Fibroblast of pulmonary artery (primary cell): Measurements from ENCODE around the gene ENTPD5.
A peak's percentile ranks its signal among the peaks of the same experiment; 100 is the strongest.
"Not testable (repeated sequence)": the region's sequence is repeated elsewhere in the genome, so short reads cannot be mapped to it uniquely, and the experiment has no call there.

Experiments used
- DNase-seq: peaks from one replicate; pipeline ENCODE4 v3.0.0-alpha.2; 2010; ENCODE audit warnings: low read depth
- H3K4me3 ChIP-seq: replicated peaks from 2 replicates; pipeline ENCODE4 v1.5.1; 2011; ENCODE audit warnings: low read depth, mild to moderate bottlenecking, control low read depth, low read length, moderate library complexity
- CTCF ChIP-seq: IDR thresholded peaks from 2 replicates; pipeline ENCODE4 v1.5.1; 2011; ENCODE audit warnings: mild to moderate bottlenecking, control low read depth, low read length, inconsistent platforms; ENCODE audit errors: missing control alignments

ENTPD5 gene

GRCh38 chr14:73924337-73924736 lies 94.8 kb downstream of the ENTPD5 start:
- no peak for DNase-seq
- TF ChIP-seq CTCF: no peak
- H3K4me3 ChIP-seq: no peak overlapping the region

GRCh38 chr14:73919457-73919856 lies 99.6 kb downstream of the ENTPD5 start:
- DNase-seq, H3K4me3 ChIP-seq: not testable (repeated sequence)

DNA sequence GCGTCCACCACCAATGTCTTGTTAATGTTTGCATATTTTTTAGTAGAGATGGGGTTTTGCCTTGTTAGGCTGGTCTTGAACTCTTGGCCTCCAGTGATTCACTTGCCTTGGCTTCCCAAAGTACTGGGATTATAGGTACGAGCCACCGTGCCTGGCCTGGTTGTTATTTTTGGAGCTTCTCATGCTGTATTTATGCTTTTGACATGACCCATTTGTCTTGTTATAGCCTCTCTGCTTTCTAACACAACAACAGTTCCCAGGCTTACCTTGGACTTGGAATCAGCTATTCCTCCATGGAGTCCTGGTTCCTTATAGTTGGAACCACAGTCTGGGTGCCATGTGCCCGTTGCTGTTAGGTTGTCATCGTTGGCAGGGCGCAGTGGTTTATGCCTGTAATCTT lies 102.8 kb downstream of the ENTPD5 start:
- no peak for DNase-seq
- TF ChIP-seq CTCF: no peak
- H3K4me3 ChIP-seq: no peak overlapping the region

GRCh38 chr14:73913256-73913655 lies 105.8 kb downstream of the ENTPD5 start:
- no peak overlapping the region for H3K4me3 ChIP-seq
- no peak for TF ChIP-seq CTCF
- peak; percentile 48 for DNase-seq

DNA sequence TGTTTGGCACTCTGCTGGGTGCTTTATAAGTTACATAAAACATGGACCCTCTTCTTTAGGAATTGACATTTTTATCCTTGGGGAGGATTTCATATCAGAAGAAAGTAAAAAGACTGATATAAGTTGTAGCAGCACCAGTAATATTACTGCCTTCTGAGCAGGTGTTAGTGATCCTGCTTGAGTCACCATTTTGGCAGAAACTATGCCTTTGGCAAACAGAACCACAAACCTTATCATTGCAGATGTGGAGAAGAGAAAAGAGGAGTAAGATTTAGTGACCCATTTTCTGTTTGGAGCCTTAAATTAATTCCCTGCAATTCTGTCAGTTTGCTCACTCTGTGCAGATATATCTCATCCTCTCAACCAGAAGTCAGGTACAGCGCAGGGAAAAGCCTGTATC lies 109.4 kb downstream of the ENTPD5 start:
- no peak overlapping the region for H3K4me3 ChIP-seq
- no peak for TF ChIP-seq CTCF
- DNase-seq: no peak
